Amniotic stem cell (primary cell): ENCODE data around the gene ZNF454.

Experiments
- DNase-seq: peaks from one replicate; lab custom pipeline; 2025; lab: John Stamatoyannopoulos, UW

Gene ZNF454

DNA sequence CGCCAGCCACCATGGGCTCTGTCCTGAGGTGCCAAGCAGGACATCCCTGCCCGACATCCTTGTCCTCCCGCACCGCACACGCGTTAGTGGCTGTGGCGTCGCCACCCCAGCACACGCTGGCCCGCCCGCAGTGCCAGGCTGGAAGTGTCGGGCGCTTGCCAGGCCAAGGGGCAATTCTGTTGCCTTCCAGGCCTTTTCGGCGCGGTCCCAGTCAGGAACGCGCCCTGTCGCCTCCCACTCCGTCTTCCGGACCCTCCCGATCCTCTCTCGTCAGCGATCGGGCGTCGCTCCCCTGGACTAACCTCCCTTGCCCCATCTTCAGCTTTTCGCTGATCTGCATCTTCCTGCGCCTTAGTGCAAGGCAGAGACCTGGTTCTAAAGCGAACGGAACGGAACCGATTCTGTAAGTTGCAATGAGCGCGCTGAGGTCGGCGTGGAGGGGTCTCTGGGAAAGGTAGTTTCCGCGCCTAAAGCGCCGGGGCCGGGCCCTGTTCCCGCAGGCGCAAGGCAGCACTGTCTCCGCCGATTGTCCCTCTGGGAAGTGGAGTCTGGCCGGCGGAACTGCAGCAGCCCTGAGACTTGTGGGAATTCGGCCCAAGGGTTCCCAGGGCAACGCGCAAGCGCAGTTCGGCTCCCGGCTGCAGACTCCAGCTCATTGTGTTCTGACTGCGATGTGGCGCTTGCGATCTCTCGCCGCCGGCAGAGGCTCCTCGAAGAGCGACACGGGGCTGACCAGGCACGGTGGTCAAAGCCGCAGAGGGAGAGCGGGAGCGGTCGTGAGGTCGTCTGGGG, at the start of gene ZNF454:
Gene ZNF454, plus strand, starts transcription at position 630 of the 792 bp plus-strand sequence. CDS start 1,594 bp downstream, outside the sequence.
- peak; percentile 48 for DNase-seq

DNA sequence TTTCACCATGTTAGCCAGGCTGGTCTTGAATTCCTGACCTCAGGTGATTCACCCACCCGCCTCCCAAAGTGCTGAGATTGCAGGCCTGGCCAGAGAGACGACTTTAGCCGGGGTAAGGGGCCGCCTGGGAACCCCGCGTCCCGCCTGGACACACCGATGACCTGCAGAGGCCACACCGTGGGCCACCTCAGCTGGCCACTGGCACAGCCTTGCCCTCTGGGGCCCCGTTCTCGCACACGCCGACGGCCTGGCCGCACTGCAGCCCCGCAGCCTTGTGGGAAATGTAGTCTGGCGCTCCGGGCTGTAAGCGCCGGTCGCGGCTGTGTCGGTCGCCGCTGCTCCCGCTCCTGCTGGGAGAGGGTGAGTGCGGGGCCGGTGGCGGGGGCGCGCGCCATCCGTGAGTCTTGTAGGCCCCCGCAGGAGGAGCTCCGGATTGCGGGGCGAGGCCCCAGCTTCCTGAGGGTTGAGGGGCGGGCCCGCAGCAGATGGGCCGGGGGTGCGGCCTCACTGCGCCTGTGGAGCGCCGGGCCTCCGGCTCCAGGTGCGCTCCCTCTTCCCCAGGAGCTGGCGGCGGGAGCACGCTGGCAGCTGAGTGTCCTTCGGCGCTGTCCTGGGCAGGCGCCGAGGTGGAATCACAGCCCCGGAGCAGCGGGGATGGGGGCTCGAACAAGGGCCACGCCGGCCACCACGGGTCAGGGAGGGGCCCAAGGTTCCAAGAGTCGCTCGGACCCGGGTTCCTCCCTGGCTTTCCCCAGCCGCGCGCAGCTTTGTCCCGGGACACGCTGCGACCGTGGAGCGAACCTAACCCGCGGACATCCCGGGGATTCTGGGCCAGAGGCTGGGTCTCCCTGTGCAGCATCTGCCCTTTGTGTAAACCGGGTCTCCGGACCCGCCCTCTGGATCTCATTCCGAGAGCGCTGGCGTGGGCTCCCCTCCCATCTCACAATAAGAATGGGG, 45.1 kb upstream of the ZNF454 start, which contains the start of gene ZFP2:
Gene ZFP2, plus strand, starts transcription at position 299 of the 957 bp plus-strand sequence. CDS start 35,401 bp downstream, outside the sequence.
- DNase-seq: peak; percentile 6

DNA sequence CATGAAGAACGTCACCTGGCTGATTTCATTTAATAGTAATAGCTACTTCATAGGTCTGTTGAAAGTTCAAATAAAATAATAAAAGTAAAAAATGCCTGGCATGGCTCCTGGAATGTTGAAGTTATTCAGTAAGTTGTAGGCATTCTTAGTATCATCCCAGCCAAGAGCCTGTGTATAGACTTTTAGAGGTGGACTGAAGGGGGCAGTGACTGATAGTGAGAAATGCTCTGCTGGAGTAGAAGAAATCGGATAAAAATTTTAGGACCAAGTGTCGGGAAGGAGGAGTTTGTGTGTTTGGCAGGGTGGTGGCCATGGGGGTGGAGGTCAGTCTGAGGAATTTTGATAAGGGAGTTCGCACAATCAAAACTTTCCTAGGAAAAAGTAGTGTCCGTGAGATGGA, 41.7 kb upstream of the ZNF454 start:
- DNase-seq: no peak

DNA sequence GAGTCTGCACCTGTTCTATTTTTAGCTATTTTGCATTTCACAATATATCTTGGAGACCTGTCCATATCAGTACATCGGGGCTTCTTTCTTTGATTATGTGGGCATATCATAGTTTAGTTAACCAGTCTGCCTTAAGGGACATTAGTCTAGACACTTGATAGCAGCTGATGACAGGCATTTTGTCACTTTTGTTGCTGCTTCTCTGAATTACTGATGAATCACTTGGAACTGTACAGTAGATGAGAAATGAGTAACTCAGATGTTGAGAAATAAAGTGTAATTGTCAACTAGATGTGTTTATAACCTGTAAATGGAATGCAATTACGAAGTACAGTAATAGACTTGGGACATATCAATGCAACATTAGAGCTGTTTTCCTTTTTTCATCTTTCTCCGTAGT, 38.1 kb upstream of the ZNF454 start:
- no peak for DNase-seq

DNA sequence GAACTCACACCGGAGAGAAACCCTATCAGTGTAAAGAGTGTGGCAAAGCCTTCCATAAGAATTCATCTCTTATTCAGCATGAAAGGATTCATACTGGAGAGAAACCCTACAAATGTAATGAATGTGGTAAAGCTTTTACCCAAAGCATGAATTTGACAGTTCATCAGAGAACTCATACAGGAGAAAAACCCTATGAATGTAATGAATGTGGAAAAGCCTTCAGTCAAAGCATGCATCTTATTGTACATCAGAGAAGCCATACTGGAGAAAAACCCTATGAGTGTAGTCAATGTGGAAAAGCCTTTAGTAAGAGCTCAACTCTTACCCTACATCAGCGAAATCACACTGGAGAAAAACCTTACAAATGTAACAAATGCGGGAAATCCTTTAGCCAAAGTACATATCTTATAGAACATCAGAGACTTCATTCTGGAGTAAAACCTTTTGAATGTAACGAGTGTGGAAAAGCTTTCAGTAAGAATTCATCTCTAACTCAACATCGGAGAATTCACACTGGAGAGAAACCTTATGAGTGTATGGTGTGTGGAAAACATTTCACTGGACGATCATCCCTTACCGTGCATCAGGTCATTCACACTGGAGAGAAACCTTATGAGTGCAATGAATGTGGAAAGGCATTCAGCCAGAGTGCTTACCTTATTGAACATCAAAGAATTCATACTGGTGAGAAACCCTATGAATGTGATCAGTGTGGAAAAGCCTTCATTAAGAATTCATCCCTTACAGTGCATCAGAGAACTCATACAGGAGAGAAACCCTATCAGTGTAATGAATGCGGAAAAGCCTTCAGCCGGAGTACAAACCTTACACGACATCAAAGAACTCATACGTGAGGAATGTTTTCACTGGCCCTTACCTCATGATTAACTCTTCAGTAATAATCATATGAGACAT, 8.9 kb upstream of the ZNF454 start:
- no peak for DNase-seq

DNA sequence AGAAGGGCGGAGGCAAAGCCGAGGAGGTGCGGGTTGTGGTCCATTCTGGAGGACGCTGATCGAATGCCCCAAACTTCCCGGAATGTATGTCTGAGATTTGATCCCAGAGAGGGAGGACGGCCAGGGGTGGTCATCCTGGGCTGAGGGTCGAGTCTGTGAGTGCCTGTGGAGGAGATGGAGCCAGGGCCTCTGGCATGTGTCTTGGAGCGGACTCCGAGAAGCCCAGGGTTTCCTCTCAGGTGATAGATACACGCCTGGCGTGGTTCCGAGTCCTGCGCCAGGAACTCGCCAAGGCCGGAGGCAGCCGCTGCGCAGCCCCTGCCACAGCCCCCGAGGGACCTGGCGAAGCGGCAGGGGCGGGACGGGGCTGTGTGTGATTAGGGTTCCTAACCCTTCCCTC, 363 bp downstream of the ZNF454 start:
- DNase-seq: no peak

DNA sequence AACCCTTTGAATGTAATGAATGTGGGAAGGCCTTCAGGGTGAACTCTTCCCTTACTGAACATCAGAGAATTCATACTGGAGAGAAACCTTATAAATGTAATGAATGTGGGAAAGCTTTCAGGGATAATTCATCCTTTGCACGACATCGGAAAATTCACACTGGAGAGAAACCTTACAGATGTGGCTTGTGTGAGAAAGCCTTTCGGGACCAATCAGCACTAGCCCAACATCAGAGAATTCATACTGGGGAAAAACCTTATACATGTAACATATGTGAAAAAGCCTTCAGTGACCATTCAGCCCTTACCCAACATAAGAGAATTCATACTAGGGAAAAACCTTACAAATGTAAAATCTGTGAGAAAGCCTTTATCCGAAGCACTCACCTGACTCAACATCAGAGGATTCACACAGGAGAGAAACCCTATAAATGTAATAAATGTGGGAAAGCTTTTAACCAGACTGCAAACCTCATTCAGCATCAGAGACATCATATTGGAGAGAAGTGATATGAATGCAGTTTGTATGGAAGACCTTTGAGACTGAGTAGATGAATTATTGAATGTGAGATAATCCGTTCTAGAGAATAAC, 24.6 kb downstream of the ZNF454 start:
- DNase-seq: no peak

DNA sequence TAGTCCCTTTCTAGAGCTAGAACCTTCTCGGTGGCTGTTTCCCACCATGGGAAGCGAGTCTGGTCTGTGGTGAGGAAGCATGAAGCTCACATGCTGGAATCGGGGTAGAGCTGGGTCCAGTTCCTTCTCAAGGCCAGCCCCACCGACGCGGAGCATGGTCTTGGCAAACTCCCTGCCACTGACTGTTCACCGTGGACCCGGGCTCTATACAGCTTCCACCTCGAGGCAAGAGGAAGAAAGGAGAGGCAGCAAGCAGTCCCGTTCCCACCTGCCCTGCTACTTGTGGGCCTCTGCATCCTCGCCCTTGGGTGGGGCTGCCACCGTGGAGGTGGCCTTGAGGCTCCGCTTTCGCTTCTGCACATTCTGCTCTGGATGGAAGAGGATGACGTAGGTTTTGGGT, 40.4 kb downstream of the ZNF454 start:
- no peak for DNase-seq

DNA sequence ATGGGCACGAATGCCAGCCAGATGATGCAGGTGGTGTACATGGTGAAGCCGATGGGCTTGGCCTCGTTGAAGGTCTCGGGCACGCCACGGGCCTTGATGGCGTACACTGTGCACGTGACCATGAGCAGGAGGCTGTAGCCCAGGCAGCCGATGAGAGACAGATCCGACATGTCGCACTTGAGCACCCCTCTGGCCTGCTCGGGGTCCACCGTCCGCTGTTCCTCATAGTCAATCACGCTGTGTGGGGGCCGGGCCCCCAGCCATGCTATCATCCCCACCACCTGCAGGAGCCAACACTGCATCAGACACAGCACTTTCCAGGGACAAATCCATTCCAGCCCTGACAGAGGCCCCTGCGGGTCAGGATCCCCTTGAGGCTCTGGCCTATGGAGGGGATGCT, 41.9 kb downstream of the ZNF454 start:
- DNase-seq: no peak

DNA sequence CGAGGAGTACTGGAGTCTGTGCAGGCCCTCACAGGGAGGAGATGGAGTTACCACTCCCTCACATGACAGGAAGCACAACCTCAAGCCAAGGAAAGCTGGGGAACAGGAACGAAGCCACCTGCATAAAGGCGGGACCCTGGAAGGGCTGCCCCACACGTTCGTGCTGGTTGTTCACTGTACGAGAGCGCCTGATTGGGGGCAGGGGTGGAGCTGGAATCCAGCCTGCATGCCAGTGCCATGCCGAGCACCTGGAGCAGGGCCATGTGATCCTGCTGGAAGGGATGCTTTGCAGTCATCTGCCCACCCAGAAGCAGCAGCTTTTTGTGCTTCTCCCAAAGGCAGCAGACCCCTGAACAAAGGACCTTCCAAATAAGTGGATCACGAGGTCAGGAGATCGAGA, 42.7 kb downstream of the ZNF454 start:
- no peak for DNase-seq

DNA sequence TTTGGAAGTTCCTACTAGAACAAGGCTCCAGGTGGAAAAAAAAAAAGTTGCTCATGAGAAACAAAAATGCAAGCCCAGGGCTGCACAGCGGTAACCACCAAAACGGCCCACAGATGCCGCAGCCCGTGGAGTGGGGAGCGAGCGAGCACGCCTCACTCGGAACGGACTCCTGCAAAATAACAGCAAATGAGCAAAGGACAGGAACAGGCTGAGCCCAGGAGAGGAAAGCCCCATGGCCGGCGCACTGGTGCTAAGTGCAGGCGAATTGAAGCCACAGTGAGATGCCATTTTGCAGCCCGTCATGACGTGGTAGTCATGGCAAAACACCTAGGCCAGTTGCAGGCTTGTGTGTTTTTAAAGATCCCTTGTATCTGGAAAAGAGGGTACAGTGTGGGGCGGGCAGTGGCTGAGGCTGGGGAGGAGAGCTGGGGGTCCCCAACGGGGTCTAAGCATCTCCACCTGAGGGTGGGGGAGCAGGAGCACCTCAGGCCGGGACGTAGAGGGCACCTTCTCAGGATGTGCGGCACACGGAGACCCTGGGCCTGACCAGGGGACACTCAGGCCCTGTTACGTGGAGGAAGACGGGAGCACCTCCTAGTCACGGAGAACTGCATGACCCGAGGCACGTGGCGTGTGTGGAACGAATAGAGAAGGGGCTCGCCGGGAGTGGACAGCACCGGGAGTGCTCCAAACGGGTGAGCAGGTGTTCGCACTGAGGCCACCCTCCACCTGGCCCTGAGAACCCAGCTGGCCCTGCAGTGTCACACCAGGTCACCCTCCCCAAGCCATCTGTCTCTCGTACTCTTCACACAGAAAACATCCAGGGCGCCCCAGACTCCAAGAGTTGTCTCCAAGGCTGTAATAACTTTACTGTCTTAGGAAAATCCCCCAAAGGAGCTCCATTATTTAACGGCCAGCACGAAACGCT, 43.4 kb downstream of the ZNF454 start:
- DNase-seq: no peak

DNA sequence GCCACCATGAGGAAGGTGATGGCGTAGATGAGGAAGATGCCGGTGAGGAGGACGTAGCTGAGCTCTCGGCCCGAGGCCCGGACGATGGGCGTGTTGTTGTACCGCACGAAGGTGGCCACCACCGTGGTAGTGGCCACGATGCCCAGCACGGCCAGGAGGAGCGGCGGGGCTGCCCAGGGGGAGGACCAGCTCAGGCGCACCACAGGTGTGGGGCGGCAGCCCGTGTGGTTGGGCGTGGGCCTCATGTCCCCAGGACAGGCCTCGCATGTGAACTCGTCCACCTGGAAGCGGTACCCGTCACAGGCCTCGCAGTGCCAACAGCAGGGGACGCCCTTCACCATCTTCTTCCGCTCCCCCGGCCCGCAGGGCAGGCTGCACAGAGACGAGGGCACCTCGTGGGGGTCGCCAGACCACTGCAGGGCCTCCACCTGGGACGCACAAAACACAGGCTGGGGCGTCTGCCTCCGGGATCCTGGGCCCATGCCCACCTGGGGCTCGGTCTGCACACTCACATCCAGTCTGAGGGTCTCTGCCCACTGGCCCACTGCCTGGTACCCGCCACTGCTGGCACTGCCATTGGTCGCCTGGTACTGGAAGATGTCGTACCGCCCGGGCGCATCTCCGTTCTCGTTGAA, 45.4 kb downstream of the ZNF454 start:
- DNase-seq: no peak

DNA sequence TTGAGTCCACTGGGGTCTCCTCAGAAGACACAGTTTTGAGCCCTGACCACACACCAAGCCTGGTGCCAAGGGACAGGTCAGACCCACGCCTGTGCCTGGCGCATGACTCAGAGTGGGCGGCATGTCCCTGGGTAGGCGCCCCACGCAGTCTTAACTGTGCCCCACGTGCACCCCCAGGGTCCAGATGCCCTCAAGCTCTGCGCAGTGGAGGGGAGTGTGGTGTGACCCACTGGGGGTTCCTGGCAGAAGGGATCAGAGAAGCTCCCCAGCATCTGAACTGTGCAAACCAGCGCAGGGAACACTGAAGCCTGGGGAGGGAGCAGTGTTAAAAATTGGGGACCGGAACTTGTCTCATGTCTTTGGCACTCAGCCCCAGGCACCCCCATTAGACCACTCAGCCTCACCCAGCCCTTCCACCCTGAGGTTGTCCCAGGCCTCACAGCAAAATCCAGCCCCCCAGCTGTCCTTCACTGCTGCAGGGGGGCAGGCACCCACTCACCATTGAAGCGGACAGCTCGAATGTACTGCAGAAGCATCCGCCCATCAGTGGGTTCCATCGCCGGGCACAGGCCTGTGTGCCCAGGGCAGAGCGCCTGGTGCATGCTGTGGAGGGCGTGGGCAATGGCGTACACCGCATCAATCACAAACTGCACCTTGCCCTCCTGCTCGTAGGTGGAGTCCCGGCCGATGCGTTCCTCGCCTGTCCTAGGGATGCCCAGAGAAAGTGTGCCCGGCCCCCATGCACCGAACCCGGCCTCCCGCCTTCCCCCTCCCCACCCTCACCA, 47.6 kb downstream of the ZNF454 start:
- DNase-seq: no peak

DNA sequence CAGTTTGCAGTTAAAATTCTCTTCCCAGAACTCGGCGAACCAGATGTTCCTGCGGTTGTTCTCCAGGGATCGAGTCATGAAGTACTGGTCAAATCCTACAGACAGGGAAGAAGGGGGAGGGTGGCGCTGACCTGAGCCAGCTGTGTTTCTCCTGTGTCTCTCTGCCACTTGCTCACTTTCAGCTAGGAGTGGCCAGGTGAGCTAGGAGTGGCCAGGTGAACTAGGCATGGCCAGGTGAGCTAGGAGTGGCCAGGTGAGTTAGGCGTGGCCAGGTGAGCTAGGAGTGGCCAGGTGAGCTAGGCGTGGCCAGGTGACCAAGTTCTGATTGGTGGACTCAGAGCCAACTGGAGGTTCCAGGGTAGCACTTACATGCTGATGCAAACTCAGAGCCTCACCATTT, 48.3 kb downstream of the ZNF454 start:
- no peak for DNase-seq

DNA sequence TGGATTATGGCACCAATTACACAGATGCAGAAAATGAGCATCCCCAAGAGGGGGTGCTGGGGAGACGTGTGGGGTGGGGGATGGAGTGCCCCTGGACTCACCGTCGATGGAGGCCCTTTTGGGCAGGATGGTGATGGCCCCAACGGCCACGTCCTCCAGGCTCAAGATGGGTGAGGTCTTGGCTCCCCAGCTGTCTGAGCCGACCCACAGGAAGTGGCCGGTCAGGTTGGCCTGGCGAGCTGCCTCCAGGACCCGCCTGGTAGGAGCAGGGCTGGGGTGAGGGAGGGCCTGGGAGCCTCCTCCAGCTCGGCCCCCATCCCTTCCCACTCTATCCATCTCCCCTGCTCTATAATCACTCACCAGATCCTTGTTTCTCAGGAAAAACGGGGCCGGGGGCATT, 49.5 kb downstream of the ZNF454 start:
- DNase-seq: no peak

DNA sequence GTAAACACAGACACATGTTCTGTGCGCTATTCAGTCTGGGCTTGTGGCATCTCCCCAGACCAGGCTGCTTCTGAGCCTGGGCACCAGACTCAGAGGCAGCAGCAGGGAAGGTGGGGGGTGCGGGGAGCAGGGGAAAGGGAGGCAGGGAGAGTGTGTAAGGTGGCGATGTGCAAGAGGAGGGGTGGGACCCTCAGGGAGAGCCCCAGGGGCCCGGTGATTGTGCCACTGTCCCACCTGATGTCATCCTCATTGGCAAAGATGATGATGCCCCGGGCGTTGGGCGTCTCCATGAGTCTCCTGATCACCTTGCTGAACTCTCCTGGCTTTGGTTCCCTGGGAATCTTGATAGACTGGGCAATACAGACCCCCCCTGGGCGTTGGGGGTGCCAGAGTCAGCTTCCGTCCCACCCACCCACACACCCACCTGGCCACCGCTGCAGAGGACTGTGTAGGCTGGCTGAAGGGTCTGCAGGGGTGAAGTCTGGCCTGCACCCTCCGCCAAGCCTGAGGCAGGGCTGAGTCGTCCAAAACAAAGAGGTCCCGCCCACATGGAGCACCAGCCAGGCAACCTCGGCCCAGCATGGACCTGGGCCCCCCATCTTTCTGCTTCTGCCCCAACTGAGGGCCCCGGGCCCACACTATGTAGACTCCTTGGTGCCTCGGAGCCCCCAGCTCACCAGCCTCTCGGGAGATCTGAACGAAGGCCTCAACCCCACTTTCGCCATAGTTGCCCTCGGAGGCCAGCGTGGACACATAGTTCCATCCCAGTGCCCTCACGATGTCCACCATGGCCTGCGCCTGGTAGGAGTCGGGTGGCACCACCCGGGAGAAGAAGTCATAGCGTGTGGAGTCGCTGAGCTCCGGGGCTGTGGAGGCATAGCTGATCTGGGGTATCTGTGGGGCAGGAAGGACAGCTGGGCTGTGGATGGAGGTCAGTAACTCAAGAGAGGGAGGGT, 50.5 kb downstream of the ZNF454 start:
- no peak for DNase-seq

DNA sequence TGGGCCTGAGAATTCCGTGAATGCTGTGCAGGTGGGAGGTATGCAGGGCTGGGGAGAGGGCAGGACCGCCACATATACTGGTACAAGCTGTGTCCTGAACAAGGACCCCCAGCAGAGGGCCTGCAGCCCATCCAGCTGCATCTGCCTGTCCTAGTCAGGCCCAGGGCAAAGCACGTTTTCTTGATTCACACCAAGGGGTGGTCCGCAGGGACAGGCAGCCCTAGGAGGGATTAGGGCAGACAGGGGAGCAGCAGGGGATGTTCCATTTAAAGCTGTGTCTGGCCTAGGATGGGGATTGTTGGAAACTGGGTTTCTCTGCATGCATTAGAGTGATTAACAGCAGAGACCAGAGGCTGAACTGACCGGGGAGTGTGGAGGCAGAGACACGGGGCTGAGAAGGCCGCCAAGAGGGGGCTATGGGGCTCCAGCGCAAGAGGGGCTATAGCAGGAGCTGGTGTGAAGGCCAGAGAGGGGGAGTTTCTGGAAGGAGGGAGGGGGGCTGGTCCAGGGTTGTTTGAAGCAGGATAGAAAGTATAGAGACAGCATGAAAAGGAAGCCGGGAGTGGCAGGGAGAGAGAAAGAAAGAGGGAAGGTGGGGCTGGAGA, 51.4 kb downstream of the ZNF454 start:
- no peak for DNase-seq
